Epithelial cell of esophagus (primary cell): ENCODE data around the gene CIDEA.

ENCODE experiments used
- DNase-seq: peaks from one replicate; pipeline ENCODE4 v3.0.0; 2010; ENCODE audit warnings: low read depth
- H3K4me3 ChIP-seq: 2 replicates; pipeline ENCODE4 v1.5.1; 2011; ENCODE audit warnings: mild to moderate bottlenecking, low read length, control low read depth
- TF ChIP-seq, protein P1 (sequence below): IDR thresholded peaks from 2 replicates; pipeline ENCODE4 v1.5.1; 2011; ENCODE audit warnings: low read depth, mild to moderate bottlenecking, low read length, control low read depth, inconsistent platforms; ENCODE audit not compliant: insufficient read depth; ENCODE audit errors: missing control alignments

The CIDEA gene

DNA sequence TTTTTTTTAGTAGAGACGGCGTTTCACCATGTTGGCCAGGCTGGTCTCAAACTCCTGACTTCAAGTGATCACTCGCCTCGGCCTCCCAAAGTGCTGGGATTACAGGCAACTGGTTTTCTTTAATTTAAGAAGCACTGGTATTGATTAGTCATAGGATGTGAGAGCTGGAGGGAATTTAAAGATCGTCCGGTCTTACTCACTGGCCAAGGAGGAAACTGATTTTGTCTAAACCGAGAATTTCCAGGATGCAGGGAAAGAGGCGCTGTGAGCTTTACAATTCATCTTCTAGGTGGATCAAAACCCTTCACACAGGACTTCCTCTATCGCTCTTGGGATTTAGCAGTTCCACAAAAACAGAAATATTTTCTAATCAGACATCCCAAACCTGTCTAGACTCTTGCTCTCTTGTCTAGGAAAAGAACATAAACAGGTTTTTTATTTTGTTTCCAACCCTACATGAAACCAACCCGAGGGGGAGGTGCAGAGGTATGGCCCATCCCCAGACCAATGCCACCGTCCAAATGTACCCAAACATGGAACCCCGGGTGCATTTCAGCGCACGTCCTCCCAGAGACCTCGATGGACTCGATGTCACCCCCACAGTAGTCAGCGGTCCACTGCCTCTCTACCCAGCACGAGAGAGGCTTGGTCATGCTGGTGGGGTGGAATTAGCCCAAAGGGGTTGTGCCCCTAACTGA is 41.4 kb downstream of the CIDEA start:
- TF ChIP-seq, protein P1, sequence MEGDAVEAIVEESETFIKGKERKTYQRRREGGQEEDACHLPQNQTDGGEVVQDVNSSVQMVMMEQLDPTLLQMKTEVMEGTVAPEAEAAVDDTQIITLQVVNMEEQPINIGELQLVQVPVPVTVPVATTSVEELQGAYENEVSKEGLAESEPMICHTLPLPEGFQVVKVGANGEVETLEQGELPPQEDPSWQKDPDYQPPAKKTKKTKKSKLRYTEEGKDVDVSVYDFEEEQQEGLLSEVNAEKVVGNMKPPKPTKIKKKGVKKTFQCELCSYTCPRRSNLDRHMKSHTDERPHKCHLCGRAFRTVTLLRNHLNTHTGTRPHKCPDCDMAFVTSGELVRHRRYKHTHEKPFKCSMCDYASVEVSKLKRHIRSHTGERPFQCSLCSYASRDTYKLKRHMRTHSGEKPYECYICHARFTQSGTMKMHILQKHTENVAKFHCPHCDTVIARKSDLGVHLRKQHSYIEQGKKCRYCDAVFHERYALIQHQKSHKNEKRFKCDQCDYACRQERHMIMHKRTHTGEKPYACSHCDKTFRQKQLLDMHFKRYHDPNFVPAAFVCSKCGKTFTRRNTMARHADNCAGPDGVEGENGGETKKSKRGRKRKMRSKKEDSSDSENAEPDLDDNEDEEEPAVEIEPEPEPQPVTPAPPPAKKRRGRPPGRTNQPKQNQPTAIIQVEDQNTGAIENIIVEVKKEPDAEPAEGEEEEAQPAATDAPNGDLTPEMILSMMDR, result no peak
- H3K4me3 ChIP-seq, result no peak overlapping the region
- no peak for DNase-seq

DNA sequence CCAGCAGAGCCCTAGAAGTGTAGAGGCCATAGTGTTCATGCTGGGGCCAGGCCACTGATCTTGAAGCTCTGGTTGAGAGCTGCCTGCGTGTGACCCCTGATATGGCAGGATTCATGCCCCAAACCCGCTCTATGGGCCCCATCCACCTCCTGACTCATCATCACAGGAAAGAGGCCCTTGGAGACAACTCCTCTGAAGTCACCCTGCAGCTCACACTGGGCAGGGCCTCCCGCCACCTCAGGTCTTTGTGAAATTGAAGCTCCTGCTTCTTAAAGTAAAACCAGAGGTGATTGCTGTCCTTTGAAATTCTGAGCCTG is 41.9 kb downstream of the CIDEA start:
- no peak overlapping the region for H3K4me3 ChIP-seq
- DNase-seq, result peak; percentile 55
- TF ChIP-seq, protein P1, result no peak

DNA sequence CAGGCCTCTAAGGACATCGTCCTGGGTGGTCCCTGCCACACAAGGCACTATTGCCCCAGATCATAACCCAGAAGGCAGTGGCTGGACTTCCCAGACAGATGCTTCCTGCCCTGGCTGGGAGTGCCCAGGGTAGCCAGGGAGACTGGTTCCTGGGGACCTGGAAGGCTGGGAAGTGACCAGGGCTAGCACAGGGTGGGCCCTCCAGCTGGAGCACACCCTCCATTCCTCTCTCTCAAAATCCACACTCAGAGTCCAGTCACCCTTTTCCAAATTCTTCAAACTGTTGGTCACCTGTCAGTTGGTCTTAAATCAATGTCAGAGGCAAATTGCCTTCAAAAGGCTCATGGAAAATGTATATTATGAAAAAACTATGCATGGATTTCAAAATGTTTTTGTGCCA is 42.3 kb downstream of the CIDEA start:
- no peak for DNase-seq
- no peak overlapping the region for H3K4me3 ChIP-seq
- TF ChIP-seq, protein P1, result no peak

DNA sequence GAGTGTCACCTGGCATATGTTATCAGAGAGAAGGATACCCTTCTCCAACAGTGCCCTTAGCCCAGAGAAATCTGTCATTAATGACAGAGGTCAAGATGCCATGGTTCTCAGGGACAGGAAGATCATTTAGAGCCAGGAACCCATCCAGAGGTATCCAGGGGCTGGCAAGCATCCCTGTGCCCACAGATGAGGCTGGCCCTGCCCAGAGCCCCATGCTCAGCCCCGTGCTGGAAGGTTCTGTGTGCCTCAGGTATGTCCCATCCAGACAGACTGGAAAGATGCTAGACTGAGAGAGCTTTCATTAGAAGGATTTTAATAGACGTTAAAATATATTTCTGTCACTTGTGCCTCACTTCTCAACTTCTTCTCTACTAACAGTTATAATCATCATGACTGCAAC is 45.7 kb downstream of the CIDEA start:
- no peak overlapping the region for H3K4me3 ChIP-seq
- DNase-seq, result no peak
- TF ChIP-seq, protein P1, result no peak

DNA sequence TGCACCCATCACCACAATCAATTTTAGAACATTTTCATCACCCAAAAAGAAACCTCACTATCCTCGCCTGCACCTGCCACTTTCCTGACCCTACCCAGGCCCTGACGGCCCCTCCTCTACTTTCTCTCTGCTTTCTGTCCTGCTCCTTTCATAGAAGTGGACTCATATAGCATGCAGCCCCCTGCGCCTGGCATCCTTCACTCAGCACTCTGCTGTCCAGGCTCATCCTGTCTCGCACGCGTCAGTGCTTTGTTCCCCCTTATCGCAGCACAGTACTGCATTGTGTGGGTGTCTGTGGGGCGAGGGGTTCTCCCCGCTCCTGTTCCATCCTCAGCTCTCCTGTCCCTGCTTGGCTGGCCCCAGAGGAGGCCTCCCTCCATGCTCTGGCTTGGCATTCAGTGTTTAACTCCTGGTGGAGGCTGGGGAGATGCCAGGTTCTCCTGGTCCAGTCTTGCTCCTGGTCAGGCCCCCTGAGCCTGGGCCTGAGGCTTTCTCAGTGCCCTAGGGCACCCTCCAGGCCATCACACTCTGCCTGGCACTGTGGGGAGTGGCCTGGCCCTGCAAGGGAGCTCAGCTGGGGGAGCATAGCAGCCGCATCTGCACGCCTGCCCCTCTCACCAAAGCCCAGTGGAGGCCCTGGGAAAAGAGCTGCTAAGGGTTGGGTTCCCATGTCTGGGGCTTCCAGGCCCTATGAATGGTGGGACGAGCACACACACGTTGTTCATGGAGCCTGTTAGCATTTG is 47.3 kb downstream of the CIDEA start:
- TF ChIP-seq, protein P1, result no peak
- H3K4me3 ChIP-seq, result no peak overlapping the region
- DNase-seq, result no peak

DNA sequence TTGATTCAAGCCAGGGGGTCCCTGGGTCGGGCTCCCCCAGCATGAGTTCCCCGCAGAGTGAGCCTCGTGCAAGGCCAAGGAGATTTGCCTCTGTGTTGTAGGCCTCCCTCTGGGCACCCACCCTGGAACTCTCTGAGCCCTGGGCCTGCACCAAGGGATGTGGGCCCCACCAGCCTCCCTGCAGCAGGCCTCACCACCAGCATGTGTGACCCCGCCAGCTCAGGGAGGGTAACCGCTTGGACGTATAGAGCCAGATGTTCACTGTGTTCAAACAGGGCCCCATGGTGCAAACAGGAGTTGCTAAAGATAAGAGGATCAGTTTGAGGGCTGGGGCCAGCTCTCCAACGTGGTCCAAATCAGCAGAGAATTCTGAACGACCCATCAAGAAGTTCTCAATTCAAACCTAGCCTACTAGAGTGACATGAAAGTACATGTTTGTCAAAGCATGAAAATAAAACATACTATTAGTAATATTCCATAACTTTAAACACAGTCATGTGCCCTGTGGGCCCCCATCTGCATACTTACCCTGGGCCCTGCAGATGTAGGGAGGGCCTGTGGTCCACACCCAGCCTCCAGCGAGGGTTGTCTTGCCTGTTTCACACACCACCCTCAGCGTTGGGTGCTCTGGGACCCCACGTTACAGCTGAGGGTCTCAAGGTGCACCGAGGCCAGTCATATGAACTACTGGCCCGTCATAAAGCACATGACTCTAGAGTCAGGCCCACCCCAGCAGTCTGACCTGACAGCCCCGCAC is 48.4 kb downstream of the CIDEA start:
- no peak for DNase-seq
- H3K4me3 ChIP-seq, result no peak overlapping the region
- TF ChIP-seq, protein P1, result no peak
